ENCODE results near the gene PIP4K2C. TPM values are rescaled to one million over a fixed set of nuclear protein-coding genes. Genes with fewer than 3 reads are reported as not detected.
A peak's percentile ranks its signal among the peaks of the same experiment; 100 is the strongest.

The PIP4K2C gene
- total and polyA plus RNA-seq, 2 experiments from 2014 or later = 10.8 to 30.6 TPM

DNA sequence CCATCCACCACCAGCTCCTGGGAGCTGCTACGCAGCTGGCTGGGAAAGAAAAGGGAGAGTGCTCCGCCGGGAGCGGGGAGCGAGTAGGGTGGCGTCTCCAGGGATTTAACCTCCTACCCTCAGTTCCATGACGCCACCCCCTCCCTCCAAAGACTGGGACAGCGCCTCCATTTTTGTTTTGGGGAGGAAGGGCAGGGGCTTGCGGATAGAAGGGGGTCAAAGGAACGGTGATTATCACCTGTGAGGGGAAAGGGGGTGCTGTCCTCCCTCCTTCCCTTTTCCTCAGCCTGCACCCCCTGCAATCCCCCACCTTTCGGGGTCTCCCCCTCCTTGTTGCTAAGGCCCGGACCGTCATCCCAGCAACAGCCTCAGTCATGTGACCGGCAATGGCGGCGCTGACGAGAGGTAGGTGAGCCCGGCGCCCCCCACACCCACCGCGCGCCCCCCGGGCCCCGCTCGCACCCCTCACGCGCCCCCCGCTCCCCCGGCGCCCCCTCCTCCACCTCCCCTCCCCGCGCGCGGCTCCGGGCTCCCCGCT, 13.5 kb downstream of the PIP4K2C start, which contains the start of gene DTX3:
Gene DTX3 (plus strand): TSS at position 371 of the 538 bp plus-strand sequence. CDS start 1,694 bp downstream, outside the sequence.
- no peaks in the 10 kb centered on the region for H3K9me2 ChIP-seq (ENCODE audit: insufficient read depth)
- Mint-ChIP-seq H3K4me1 (peaks cover 44% of the 10 kb centered on the region), H3K27ac (peak within 1 kb of the TSS; percentile 88), H3K4me3 (peak within 1 kb of the TSS; percentile 87), H3K27me3 (ENCODE audit: insufficient read depth, low read depth, poor library complexity) (peaks cover 27% of the 10 kb centered on the region), H3K36me3 (ENCODE audit: low read depth) (peaks cover 38% of the 10 kb centered on the region), H3K9me3 (no peaks in the 10 kb centered on the region)
- peaks cover 30% of the 10 kb centered on the region for H3K4me1 ChIP-seq (ENCODE audit: insufficient read depth)
- peak within 1 kb of the TSS; percentile 48; the same call in 1 of the 2 replicates for H3K27ac ChIP-seq (ENCODE audit: low read depth)
- H3K4me3 ChIP-seq = peak within 1 kb of the TSS; percentile 93
- peak within 1 kb of the TSS; percentile 96 for H3K4me2 ChIP-seq
- H4K20me1 ChIP-seq (replicated peaks; ENCODE audit: insufficient read depth) = no peaks in the 10 kb centered on the region; the same call in 1 of the 2 replicates
- peaks cover 12% of the 10 kb centered on the region for H3K79me2 ChIP-seq (replicated peaks; ENCODE audit: insufficient read depth)
- DNase-seq (ENCODE audit: low spot score) (peak; percentile 70), ATAC-seq (peak; percentile 53)
- H3K36me3 ChIP-seq (ENCODE audit: insufficient read depth) = peaks cover 16% of the 10 kb centered on the region
- TF ChIP-seq STAT1 (IDR thresholded peaks at IDR 0.05; ENCODE audit: unreplicated experiment) = no peak
- no peak for TF ChIP-seq CREB1 (CRISPR knock-in tag; IDR thresholded peaks at IDR 0.05; ENCODE audit: low read depth)
- TF ChIP-seq, protein P1, sequence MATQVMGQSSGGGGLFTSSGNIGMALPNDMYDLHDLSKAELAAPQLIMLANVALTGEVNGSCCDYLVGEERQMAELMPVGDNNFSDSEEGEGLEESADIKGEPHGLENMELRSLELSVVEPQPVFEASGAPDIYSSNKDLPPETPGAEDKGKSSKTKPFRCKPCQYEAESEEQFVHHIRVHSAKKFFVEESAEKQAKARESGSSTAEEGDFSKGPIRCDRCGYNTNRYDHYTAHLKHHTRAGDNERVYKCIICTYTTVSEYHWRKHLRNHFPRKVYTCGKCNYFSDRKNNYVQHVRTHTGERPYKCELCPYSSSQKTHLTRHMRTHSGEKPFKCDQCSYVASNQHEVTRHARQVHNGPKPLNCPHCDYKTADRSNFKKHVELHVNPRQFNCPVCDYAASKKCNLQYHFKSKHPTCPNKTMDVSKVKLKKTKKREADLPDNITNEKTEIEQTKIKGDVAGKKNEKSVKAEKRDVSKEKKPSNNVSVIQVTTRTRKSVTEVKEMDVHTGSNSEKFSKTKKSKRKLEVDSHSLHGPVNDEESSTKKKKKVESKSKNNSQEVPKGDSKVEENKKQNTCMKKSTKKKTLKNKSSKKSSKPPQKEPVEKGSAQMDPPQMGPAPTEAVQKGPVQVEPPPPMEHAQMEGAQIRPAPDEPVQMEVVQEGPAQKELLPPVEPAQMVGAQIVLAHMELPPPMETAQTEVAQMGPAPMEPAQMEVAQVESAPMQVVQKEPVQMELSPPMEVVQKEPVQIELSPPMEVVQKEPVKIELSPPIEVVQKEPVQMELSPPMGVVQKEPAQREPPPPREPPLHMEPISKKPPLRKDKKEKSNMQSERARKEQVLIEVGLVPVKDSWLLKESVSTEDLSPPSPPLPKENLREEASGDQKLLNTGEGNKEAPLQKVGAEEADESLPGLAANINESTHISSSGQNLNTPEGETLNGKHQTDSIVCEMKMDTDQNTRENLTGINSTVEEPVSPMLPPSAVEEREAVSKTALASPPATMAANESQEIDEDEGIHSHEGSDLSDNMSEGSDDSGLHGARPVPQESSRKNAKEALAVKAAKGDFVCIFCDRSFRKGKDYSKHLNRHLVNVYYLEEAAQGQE (IDR thresholded peaks at IDR 0.05; ENCODE audit: unreplicated experiment) = no peak
- TF ChIP-seq, protein P2, sequence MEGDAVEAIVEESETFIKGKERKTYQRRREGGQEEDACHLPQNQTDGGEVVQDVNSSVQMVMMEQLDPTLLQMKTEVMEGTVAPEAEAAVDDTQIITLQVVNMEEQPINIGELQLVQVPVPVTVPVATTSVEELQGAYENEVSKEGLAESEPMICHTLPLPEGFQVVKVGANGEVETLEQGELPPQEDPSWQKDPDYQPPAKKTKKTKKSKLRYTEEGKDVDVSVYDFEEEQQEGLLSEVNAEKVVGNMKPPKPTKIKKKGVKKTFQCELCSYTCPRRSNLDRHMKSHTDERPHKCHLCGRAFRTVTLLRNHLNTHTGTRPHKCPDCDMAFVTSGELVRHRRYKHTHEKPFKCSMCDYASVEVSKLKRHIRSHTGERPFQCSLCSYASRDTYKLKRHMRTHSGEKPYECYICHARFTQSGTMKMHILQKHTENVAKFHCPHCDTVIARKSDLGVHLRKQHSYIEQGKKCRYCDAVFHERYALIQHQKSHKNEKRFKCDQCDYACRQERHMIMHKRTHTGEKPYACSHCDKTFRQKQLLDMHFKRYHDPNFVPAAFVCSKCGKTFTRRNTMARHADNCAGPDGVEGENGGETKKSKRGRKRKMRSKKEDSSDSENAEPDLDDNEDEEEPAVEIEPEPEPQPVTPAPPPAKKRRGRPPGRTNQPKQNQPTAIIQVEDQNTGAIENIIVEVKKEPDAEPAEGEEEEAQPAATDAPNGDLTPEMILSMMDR (conservative IDR thresholded peaks at IDR 0.05; ENCODE audit: low read depth in 2 of 2) = 0 out of 4 replicates have a peak, but pooled peaks of 1 of the 2 experiments have one; percentile 1
- peaks cover 9% of the 10 kb centered on the region; the same call in 1 of the 2 replicates for H3F3A ChIP-seq (replicated peaks; ENCODE audit: low read depth)
- peaks cover 10% of the 10 kb centered on the region for H3K27me3 ChIP-seq (ENCODE audit: insufficient read depth)
- peak within 1 kb of the TSS; percentile 97 for H2AFZ ChIP-seq

DNA sequence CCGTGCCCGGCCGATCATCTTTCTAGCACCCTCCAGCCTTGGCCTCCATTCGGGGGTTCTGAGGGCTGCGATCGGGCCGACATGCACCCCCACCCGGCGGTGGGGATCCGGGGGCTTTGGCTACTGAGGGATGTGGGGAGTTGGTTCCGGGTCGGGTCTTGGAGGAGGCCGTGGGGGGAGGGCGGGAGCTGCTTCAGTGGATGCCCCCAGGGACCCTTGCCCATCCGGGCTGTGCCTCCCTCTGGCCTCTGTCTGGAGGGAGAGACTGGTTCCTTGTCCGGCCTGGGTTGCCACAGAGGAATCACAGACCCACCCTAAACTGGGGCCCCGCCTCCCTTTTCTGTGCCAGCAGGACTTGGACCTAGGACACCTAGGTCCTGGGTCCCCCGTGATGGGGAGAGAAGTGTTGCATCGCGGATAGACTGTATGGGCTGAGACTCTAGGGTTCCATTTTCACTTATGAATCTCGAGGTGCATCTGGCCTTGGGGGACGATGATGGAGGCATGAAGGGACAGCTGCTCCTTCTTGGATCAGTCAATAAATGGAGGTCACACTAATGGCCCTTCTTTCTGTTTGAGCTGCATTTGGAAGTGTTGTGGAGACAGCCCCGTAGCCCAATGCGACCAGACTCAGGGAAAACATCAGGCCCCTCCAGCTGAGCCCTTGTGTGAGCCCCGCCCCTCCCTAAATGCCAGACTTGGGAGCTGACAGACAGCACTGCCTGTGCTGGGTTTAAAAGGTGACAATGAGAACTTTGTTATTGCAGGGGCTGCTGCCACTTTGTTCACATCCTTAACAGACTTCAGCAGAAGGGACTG, 14.2 kb downstream of the PIP4K2C start:
- TF ChIP-seq POLR2AphosphoS5 (IDR thresholded peaks at IDR 0.05; ENCODE audit: low read depth) (peak; percentile 33; the same call in 1 of the 2 replicates), NANOG (IDR thresholded peaks at IDR 0.05; ENCODE audit: borderline replicate concordance) (no peak), ZNF331 (CRISPR knock-in tag; IDR thresholded peaks at IDR 0.05; ENCODE audit: low read depth) (no peak)
- H3K4me1 ChIP-seq (ENCODE audit: insufficient read depth) = peaks cover 31% of the 10 kb centered on the region
- peaks cover 17% of the 10 kb centered on the region for H3K27me3 ChIP-seq (ENCODE audit: insufficient read depth)
- H2AFZ ChIP-seq = peak overlapping the region; percentile 47
- peak overlapping the region; percentile 87 for H3K4me3 Mint-ChIP-seq
- DNase-seq (ENCODE audit: low spot score) (peak; percentile 41), ATAC-seq (peak; percentile 12)
- no peaks in the 10 kb centered on the region for H3K9me2 ChIP-seq (ENCODE audit: insufficient read depth)
- peaks cover 38% of the 10 kb centered on the region for H3K36me3 Mint-ChIP-seq (ENCODE audit: low read depth)
- peaks cover 47% of the 10 kb centered on the region for H3K4me1 Mint-ChIP-seq
- H3K27ac Mint-ChIP-seq = peak overlapping the region; percentile 22; the same call in 1 of the 2 replicates
- H3K4me2 ChIP-seq = peak overlapping the region; percentile 96
- peaks cover 28% of the 10 kb centered on the region for H3K27me3 Mint-ChIP-seq (ENCODE audit: insufficient read depth, low read depth, poor library complexity)
- H3F3A ChIP-seq (replicated peaks; ENCODE audit: low read depth) = peaks cover 9% of the 10 kb centered on the region; the same call in 1 of the 2 replicates
- H3K4me3 ChIP-seq = peak overlapping the region; percentile 93
- H4K20me1 ChIP-seq (replicated peaks; ENCODE audit: insufficient read depth) = no peaks in the 10 kb centered on the region; the same call in 1 of the 2 replicates
- H3K27ac ChIP-seq (ENCODE audit: low read depth) = no peak overlapping the region
- peaks cover 12% of the 10 kb centered on the region for H3K36me3 ChIP-seq (ENCODE audit: insufficient read depth)
- peaks cover 12% of the 10 kb centered on the region for H3K79me2 ChIP-seq (replicated peaks; ENCODE audit: insufficient read depth)
- no peaks in the 10 kb centered on the region for H3K9me3 Mint-ChIP-seq
